ENCODE data around the gene ARL16.

ARL16 gene, protein sequence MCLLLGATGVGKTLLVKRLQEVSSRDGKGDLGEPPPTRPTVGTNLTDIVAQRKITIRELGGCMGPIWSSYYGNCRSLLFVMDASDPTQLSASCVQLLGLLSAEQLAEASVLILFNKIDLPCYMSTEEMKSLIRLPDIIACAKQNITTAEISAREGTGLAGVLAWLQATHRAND

DNA sequence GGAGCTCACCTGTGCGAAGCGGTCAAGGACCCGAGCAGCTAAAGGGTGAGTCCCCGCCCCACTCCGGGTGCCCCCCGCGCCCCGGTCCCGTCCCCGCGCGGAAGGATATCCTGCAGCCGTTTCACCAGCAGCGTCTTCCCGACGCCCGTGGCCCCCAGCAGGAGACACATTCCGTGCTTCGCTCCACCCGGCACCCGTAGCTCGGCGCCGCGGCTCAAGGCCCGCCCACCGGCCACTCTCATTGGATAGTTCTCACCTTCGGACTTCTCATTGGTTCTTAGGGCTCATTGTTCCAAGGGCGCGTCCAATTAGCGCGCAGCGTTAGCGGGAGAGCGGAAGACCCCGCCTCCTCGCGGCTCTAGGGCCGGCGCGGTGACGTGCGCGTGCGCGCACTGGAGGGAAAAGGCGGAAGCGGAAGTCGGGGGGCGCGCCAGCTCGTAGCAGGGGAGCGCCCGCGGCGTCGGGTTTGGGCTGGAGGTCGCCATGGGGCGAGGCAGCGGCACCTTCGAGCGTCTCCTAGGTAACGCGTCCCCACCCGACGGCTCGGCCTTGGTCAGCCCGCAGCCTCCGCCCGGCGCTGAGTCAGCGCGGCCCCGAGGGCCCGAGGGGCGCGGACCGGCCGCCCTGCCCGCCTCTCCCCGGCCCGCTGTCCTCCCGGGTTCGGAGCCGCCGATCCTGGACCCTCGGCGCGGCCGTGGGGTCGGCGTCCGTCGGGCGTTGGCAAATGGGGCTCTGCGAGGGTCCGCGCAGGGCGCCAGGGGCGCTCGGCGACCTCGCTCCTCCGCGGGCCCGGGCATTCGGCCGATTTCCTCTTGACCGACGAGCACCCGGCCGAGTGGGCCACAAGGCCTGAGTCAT, at the start of gene ARL16, which contains the start of gene HGS:
TSS of gene ARL16 (minus strand) at position 214 of the 858 bp plus-strand sequence. CDS start at position 170, 44 bp downstream.
TSS of gene HGS (plus strand) at position 428 of the 858 bp plus-strand sequence. CDS start at position 484, 56 bp downstream.
- DNase-seq, result peak; percentile 98

DNA sequence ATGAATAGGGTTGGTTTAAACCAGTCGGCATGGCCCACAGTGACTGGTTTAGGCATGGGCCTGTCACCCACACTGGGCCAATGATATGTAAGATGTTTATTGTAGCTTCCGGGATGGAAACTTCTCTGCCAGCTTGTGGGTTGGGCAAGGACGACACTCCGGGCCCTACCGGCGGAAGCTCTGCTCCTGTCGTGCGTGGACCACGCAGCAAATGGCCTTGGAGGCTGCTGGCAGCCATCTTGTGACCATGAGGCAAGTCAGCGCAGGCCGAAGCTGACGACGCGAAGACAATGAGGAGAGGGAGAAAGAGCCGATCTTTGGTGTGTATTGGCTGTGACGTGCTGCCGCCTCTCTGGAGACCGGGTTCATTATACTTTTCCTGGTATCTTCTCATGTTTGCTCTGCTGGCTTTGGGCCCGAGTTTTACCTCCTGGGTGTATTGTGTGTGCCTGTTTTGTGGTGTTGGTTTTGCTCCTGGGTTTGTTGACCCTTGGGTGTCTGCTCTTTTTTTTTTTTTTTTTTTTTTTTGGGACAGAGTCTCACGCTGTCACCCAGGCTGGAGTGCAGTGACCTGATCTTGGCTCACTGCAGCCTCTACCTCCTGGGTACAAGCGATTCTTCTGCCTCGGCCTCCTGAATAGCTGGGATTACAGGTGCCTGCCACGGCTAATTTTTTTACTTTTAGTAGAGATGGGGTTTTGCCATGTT, 43.9 kb upstream of the ARL16 start:
- DNase-seq, result no peak

DNA sequence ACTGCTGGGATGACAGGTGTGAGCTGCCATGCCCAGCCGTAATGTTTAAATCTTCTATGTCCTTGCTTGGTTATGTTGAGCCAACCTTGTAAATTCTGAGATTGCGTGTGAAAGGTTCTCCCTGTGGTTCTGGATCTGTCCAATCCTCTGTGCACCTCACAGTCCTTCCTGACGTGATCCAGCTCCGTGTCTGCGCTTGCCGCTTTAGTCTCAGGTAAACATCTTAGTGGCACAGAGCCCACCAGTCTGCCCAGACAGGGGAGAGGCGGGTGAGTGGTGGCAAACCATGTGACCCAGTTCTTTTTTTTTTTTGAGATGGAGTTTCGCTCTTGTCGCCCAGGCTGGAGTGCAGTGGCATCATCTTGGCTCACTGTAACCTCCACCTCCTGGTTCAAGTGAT, 42.4 kb upstream of the ARL16 start:
- no peak for DNase-seq

DNA sequence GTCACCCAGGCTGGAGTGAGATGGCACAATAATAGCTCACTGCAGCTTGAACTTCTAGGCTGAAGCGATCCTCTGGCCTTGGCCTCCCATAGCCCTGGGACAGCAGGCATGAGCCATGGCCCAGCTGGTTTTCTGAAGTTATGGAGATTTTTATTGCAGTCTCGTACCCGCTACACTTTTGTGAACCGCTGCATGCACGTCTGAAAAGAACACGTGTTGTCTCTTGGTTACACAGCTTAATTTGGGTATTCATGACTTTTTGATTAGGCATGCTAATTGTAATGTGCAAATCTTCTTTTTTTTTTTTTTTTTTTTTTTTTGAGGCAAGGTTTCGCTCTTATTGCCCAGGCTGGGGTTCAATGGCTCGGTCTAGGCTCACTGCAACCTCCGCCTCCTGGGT, 41.8 kb upstream of the ARL16 start:
- no peak for DNase-seq

DNA sequence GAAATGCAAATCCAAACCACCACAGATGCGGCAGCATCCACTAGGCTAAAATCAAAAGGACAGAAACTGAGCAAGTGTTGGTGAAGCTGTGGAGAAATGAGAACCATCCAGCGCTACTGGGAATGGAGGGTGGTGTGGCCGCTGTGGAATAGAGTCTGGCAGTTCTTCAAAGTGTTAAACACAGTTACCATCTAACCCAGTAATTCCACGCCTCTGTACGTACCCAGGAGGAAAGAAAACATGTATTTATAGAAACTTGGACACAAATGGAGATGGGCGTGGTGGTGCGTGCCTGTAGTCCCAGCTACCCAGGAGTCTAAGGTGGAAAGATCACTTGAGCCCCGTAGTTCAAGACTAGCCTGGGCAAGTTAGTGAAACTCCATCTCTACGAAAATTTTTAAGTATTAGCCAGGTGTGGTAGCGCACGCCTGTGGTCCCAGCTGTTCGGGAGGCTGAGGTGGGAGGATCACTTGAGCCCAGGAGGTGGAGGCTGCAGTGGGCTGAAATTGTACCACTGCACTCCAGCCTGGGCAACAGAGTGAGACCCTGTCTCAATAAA, 40.1 kb upstream of the ARL16 start:
- no peak for DNase-seq

DNA sequence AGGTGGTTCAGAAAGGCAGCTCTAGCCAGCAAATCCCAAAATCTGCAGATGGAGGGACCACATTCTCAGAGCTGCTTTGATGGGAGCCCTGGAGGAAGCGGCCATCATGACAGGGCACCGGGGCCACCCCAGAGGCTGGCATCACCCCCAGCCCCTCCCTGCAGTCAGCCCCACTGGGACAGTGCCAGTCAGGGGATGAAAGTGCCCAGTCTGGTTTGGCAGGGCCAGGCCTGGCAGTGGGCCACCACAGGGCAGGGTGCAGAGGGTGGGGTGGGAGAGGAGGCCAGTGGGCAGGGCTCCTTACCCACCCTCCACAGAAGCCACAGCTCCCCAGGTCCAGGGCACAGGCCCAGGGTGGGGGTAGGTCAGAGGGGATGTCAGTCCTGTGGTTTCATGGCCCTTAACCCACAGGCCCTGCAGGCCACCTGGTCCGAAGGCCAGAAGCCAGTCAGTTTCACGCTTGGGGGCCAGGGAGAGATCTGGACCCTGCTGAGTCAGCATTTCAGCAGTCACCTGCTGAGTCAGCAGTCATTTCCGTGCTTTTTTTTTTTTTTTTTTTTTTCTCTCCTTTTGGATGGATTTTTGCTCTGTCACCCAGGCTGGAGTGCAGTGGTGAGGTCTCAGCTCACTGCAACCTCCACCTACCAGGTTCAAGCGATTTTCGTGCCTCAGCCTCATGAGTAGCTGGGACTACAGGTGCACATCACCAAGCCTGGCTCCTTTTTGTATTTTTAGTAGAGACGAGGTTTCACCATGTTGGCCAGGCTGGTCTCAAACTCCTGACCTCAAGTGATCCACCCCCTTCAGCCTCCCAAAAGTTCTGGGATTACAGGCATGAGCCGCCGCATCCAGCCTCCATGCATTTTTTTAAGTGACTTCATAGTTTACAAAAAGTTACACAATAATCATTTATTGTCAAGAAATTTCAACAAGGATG, 38.9 kb upstream of the ARL16 start:
- no peak for DNase-seq

DNA sequence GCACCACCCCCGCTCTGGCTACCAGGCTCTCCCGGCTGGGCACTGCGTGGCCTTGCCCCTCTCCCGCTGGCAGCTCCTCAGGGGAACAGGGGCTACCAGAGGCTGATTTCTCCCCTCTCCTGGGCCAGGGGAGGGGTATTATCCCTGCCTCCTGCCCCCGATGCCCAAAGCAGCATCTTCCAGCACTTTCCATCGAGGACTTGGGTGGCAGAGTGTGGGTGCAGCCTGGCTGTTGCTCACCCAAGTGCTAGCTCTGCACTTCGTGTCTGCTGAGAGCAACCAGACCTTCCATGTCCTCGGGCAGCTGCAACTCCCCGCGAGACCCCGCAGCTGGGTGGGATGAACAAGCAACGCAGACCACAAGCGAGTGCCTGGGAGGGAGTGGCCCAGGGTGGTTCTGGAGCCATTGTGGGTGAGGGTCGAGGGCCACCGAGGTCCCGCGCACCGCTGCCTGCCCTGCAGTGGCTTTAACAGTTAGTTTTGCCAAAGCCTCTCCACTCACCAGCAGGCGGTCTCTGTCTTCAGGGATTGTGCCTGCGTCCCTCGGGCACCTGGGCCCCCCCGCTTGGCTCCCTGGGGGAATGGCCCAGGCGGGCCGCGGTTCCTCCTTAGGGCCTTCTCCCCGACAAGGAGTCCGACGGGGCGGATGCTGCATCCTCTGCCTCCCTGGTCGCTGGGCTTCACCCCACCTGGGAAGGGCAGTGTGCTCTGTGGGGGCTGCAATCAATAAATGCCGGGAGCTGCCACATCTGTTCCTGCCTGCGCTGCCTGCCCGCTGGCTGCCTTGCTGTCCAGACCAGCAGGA, 36.9 kb upstream of the ARL16 start:
- DNase-seq, result no peak

DNA sequence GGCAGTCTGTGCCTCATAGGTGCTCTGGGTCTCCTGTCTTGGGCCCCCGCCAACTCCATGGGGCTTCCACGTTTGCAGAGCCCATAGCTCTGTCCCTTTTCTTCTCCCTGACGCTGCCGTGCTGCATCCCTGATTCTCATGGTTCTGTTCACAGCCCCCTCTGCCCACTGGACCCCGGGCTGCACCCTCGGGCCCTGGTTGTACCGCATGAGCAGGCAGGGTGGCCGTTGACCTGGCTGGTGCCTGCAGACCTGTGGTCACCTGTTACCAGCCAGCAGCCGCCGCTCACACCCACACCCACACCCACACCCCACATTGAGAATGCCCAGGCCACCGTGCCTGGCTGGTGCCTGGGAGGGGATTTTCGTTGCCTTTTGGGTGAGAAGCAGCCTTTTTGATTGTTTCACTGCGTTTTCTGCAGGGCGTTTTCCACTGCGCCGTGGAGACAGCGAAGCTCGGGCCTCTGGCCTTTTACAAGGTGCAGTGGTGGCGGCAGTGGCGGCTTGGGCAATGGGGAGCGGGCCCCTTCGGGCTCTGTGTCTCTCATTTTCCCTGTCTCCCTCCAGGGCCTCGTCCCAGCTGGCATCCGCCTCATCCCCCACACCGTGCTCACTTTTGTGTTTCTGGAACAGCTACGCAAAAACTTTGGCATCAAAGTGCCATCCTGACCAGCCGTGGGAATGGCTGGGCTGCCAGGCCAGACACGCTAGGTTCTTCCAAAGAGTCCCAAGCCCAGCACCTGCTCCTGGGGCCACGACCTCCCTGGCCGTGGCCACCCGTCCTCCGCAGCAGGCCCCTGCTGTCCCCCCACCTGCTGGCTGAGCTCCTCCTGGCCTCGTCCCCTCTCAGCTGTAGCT, 36.0 kb upstream of the ARL16 start:
- no peak for DNase-seq

DNA sequence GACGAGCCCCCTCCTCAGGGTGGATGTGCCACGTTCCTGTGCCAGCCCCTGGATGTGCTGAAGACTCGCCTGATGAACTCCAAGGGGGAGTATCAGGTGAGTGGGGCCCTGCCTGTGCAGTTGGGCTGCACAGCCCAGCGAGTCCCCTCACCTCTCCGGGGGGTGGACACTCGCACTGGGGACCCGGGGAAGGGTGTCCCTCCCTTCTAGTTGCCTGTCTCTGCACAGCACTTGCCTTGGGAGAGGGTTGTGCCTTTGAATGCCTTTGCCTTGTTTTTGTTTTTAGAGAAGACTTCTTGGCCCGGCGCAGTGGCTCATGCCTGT, 34.1 kb upstream of the ARL16 start:
- DNase-seq, result no peak

DNA sequence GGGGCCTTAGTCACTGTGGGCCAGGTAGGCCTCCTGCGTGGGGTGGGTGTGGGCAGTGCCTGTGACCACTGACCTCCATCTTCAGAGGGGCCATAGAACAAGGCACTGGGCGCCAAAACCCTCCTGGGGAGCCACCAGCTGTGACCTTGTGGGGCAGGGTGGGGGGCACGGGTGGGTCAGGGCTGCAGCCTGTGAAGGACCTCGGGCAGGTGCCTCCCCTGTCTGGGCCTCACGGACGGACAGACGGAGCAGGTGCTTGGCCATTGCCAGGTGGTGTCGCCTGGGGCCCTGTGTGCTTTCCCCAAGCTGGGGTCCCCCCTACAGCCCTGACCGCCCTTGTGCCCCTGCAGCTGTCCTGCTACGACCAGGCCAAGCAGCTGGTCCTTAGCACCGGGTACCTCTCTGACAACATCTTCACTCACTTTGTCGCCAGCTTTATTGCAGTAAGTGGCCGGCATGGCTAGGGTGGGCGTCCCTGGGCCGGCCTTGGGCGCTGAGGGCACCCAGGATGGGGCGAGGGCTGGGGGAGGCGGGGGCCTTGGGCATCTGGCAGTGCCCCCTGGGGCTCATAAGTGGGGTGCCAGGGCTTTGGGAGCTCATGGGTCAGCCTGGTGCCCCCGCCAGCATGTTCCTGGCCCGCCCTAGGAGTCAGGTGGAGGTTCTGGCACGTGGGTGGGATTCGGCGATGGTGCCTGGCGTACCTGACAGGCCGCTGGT, 33.6 kb upstream of the ARL16 start:
- DNase-seq, result no peak

DNA sequence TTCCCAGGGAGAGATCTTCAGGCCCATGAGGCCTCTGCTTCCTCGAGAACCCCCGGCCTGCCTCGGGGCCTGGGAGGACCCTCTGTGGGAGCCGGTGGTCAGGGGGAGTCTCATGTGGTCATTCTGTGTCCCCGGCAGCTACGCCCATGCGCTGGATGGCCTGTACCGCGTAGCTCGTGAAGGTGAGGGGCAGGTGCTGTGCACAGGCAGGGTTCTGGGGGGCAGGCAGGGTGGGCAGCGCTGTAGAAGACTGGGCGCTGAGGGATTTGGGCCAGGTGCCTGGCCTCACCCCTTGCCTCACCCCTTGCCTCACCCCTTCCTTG, 33.0 kb upstream of the ARL16 start:
- DNase-seq, result no peak

DNA sequence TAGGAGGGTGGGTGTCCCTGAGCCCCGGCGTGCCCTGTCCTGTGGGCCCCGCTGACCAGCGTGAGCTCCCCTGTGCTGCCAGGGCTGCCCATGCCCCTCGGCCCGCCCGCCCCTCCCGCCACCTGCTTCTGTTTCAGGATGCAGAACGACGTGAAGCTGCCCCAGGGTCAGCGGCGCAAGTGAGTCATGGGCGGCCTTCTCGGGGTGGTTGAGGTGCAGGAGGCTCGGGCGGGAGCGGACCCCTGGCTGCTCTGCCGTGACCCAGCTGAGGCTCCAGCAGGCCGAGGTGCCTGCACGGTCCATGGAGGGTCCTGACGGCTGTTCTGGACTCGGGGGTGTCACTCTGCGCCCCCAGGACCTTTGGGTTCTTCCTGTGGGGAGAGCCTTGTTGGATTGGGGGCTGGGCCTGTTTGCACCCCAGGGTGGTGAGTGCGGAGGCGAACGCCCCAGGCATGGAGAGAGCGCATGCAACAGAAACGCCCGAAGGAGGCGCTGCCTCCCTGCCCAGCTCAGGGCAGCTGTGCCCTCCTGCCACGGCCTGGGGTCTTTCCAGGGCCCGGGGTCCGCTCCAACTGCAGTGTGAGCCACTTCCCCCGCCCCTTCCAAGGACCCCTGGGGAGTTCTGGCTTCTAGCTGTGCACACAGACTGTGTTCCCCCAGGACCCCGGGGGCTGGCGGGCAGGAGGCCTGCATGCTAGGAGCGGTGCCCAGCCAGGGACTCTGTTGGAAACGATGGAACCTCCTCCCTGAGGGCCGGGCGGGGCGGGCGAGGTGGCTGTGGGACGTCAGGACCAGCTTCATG, 32.5 kb upstream of the ARL16 start:
- DNase-seq, result no peak

DNA sequence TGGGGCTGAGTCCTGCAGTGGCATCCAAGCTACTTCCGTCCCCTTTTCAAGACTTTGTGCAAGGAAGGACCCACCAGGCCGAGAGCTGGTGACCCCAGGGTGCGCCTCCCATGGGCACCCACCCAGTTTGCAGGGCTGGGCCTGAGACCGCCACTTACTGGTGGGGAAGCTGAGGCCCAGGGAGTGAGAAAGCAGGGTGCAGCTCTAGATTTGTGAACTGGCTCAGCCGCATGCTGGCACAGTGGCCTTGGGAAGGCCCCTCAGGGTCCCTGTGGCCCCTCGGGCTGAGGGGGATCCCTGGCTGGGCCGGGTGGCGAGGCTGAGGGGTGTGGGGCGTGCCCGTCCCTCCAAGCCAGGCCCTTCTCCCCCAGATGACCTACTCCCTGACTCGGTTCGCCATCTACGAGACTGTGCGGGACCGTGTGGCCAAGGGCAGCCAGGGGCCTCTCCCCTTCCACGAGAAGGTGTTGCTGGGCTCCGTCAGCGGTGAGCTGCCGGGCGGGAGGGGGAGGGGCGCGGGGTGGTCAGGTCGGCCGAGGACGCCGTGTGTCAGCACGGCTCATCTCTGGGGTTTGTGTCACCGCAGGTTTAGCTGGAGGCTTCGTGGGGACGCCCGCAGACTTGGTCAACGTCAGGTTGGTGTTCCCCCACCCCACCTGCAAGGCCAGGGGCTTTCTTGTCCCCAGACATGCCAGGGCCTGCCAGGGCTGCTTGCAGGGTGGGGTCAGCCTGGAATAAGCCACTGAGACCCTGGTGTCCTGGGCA, 31.7 kb upstream of the ARL16 start:
- DNase-seq, result no peak

DNA sequence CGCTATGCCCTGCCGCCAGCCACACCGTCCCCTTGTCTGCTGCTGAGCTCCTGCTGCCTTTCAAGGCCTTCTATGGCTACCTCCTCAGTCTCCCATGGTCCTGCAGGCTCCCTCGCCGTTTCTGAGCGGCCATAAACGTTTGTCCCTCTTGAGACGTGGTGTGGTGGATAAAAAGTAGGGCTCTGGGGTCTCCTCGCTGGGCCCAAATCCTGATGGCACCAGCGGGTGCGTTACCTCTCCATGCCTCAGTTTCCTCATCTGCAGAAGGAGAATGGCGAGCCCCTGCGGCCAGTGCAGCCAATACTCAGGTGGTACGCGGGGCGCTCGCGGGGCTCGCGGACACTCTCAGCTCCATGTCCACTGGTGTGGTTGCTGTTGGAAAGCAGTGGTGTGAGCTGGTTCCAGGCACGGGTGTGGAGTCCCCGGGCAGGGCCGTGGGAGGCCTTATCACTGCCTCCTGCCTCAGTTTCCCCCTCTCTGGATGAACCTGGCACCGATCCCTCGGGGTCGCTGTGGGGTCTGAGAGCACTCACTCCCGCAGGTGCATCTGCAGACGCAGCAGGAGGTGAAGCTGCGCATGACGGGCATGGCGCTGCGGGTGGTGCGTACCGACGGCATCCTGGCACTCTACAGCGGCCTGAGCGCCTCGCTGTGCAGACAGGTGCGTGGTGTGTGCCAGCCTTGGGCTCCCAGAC, 31.0 kb upstream of the ARL16 start:
- no peak for DNase-seq

DNA sequence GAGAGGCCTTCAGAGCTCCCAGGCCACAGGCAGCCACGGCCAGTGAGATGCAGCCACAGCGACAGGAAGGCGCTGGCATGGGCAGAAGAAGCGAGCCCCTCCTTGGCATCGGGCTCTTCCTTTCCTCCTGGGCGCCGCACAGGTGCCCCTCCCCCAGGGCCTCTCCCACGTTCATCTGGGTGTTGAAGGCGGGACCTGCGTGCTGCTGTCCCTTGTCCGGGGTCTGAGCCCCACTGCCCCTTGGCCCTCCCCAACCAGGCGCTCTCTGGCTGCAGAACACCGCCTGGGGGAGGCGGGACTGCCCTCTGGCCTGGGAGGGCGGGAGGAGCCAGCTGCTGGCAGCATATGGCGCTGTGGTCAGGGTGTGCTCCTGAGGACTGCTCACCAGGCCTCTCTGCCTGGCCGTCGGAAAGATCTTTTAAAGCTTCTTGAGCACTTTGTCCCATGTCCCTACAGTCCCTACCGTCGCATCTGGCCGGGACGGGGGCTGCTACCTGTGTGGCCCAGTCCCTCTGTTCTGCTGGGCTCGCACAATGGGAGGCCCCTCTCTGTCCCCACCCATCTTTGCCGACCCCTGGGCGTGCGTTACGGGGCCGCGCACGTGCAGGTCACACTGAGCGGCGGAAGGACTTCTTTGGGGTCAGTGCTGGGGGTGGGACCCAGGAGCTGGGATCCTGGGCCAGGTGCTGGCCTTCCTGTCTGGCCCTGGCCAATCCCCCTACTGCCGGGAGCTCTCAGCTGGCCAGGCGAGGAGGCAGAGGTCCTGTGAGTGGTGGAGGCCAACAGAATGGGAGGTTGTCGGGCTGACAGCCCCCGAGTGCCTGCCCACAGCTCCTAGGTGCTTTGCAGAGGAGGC, 30.2 kb upstream of the ARL16 start:
- DNase-seq, result no peak

DNA sequence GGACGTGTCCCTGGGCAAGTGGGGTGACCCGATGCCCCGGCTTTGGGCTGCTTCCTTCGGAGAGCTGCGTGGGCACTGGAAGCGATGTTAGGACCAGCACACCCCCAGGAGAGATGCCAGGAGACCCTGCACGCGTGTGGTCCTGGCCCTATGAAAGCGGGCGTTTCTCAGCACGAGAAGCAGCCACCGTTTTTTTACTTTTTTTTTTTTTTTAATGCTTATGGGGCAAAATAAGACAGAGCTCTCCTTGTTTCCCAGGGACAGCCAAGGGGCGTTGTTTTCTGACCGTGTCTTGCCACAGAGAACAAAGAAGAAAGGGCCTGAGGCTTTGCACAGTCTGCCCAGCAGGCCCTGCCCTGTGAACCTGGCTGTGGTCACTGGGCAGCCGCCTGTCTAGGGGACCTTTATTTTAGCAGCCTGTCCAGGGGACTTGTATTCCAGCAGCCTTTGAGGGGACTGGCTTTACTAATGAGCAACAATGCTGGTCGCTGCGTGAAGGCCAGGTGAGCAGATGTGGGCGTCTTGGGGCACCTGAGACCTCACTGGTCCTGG, 29.5 kb upstream of the ARL16 start:
- no peak for DNase-seq
